B cell (primary cell): ENCODE results near the gene SYNE1. TPM values are rescaled to one million over a fixed set of nuclear protein-coding genes. Genes with fewer than 3 reads are reported as not detected.

ENCODE experiments used
- ATAC-seq: fragments of 200-7000 bp; cut with Tn5 transposase; one replicate; pipeline ENCODE4 v1.10.0; 2021; ENCODE audit warnings: low read depth, mild to moderate bottlenecking, moderate number of reproducible peaks, moderate library complexity
- CTCF ChIA-PET: fragments of 350-600 bp; sonication (Branson Sonifier 250); formaldehyde crosslinking; loops from one replicate; lab custom pipeline; 2021; ENCODE audit warnings: antibody characterized with exemption, inconsistent platforms; lab: Charles Lee
- POLR2A ChIA-PET: fragments of 350-600 bp; sonication (Branson Sonifier 250); formaldehyde crosslinking; loops from one replicate; lab custom pipeline; 2021; ENCODE audit warnings: antibody characterized with exemption; lab: Charles Lee
- DNase-seq: peaks from one replicate; pipeline ENCODE4 v3.0.0; 2013
- H2AFZ ChIP-seq: 2 replicates; pipeline ENCODE4 v1.6.1; 2012; ENCODE audit warnings: mild to moderate bottlenecking, low read depth, low read length; ENCODE audit not compliant: insufficient read depth, poor library complexity, severe bottlenecking
- H3K27ac ChIP-seq, 2 donors: 1 replicate in 1 of 2; 2 replicates in 1 of 2; pipeline ENCODE4 v1.5.1; 2012 to 2013; ENCODE audit warnings: low read length in 2 of 2, mild to moderate bottlenecking in 2 of 2, moderate library complexity in 1 of 2
- H3K27me3 ChIP-seq, 4 experiments: fragments of 200-600 bp in 1 of 4; sonication (generic) in 1 of 4; replicated peaks in 1 of 4; 1 replicate in 2 of 4; 2 replicates in 2 of 4; pipeline versions ENCODE4 v1.6.1 to v1.7.0; 2013 to 2016; ENCODE audit warnings: low read length in 3 of 4, mild to moderate bottlenecking in 2 of 4, mixed read lengths in 1 of 4, moderate library complexity in 1 of 4; ENCODE audit not compliant: insufficient read depth in 4 of 4, control insufficient read depth in 3 of 4; ENCODE audit errors: control extremely low read depth in 1 of 4
- H3K36me3 ChIP-seq, 2 experiments: replicated peaks in 1 of 2; 1 replicate in 1 of 2; 2 replicates in 1 of 2; pipeline versions ENCODE4 v1.6.1 to v1.7.1; 2013; ENCODE audit warnings: low read length in 1 of 2; ENCODE audit not compliant: insufficient read depth in 2 of 2, control insufficient read depth in 1 of 2; ENCODE audit errors: control extremely low read depth in 1 of 2, extremely low read depth in 1 of 2
- H3K4me1 ChIP-seq, 2 donors: fragments of 200-600 bp in 1 of 2; sonication (generic) in 1 of 2; 1 replicate in 1 of 2; 2 replicates in 1 of 2; pipeline versions ENCODE4 v1.5.1 to v1.6.1; 2013 to 2017; ENCODE audit warnings: low read length in 2 of 2; ENCODE audit not compliant: control insufficient read depth in 2 of 2, insufficient read depth in 2 of 2
- H3K4me2 ChIP-seq: replicated peaks from 2 replicates; pipeline ENCODE3; 2012; ENCODE audit warnings: mild to moderate bottlenecking, low read depth, low read length; ENCODE audit not compliant: poor library complexity, severe bottlenecking
- H3K4me3 ChIP-seq, 5 experiments: fragments of 200-600 bp in 1 of 5; sonication (generic) in 1 of 5; 1 replicate in 3 of 5; 2 replicates in 2 of 5; pipeline versions ENCODE4 v1.5.1 to v1.7.0; 2011 to 2016; ENCODE audit warnings: low read length in 4 of 5, mild to moderate bottlenecking in 4 of 5, low read depth in 2 of 5, control low read depth in 1 of 5, moderate library complexity in 1 of 5; ENCODE audit not compliant: insufficient read depth in 1 of 5; ENCODE audit errors: control extremely low read depth in 1 of 5, extremely low read depth in 1 of 5
- H3K79me2 ChIP-seq: fragments of 200-600 bp; sonication (generic); one replicate; pipeline ENCODE4 v1.6.0; 2016; ENCODE audit warnings: low read length; ENCODE audit not compliant: control insufficient read depth, insufficient read depth
- H3K9ac ChIP-seq: fragments of 200-600 bp; sonication (generic); 2 replicates; pipeline ENCODE4 v1.6.1; 2017; ENCODE audit warnings: mild to moderate bottlenecking, low read length, moderate library complexity
- H3K9me3 ChIP-seq, 3 donors: one replicate each; pipeline versions ENCODE4 v1.6.1 to v1.7.1; 2013; ENCODE audit warnings: low read length in 2 of 3; ENCODE audit not compliant: control insufficient read depth in 2 of 3, insufficient read depth in 1 of 3; ENCODE audit errors: control extremely low read depth in 1 of 3
- H4K20me1 ChIP-seq: 2 replicates; pipeline ENCODE4 v1.6.0; 2012; ENCODE audit warnings: mild to moderate bottlenecking, low read length; ENCODE audit not compliant: insufficient read depth, control insufficient read depth, poor library complexity, severe bottlenecking
- H3K27ac Mint-ChIP-seq: one replicate; pipeline ENCODE4 v1.8.0; 2021; ENCODE audit warnings: mixed read lengths
- H3K27me3 Mint-ChIP-seq: one replicate; pipeline ENCODE4 v1.8.0; 2021; ENCODE audit warnings: mixed read lengths
- H3K4me1 Mint-ChIP-seq: one replicate; pipeline ENCODE4 v1.8.0; 2021; ENCODE audit warnings: mixed read lengths
- H3K4me3 Mint-ChIP-seq: one replicate; pipeline ENCODE4 v1.8.0; 2021; ENCODE audit warnings: mixed read lengths
- H3K9me3 Mint-ChIP-seq: one replicate; pipeline ENCODE4 v1.8.0; 2022; ENCODE audit warnings: mixed read lengths; ENCODE audit not compliant: insufficient read depth
- CTCF ChIP-seq: fragments of 200-600 bp; IDR thresholded peaks from one replicate; pipeline ENCODE4 v1.8.0; 2022; ENCODE audit warnings: antibody characterized with exemption, mild to moderate bottlenecking
- EZH2 ChIP-seq: IDR thresholded peaks from 2 replicates; pipeline ENCODE4 v1.6.1; 2012; ENCODE audit warnings: borderline replicate concordance, low read depth, mild to moderate bottlenecking, moderate library complexity, low read length; ENCODE audit not compliant: insufficient read depth, poor library complexity, severe bottlenecking
- WGBS: methylation state at CpG from one replicate; pipeline ENCODE4 v1.1.5; 2013; ENCODE audit warnings: missing lambda C conversion rate; ENCODE audit not compliant: insufficient coverage; 5-methylcytosine and 5-hydroxymethylcytosine counted together
- intact Hi-C: fragments of 100-400 bp; cut with micrococcal nuclease; formaldehyde crosslinking; loops from one replicate; pipeline ENCODE4 v1.10.0; 2022
- polyA plus RNA-seq: library from polyadenylated mRNA; depleted of rRNA; stranded (reverse); fragments of >200 nt; gene quantifications from 2 replicates; pipeline ENCODE4 v1.2.3, GENCODE V29; 2012
- total RNA-seq, 2 donors: library from RNA; stranded (reverse); fragments of 120-200 nt in 1 of 2; gene quantifications; 1 replicate in 1 of 2; 2 replicates in 1 of 2; pipeline versions ENCODE4 v1.2.3 to v1.2.4, GENCODE V29; 2013 to 2022

Gene SYNE1
- total and polyA plus RNA-seq, 2 donors (not counting 1 experiment from before 2014, with no cell fraction given), result 49.2 to 108 TPM

- H3K4me2 ChIP-seq, result no peak overlapping the region
- H3K4me3 Mint-ChIP-seq, result no peak overlapping the region
- H3K4me1 Mint-ChIP-seq, result no peaks in the 10 kb centered on the region
- H3K36me3 ChIP-seq, result no peaks in the 10 kb centered on the region
- H3K27me3 ChIP-seq, result no peaks in the 10 kb centered on the region
- H3K27ac ChIP-seq, result no peak overlapping the region
- no peaks in the 10 kb centered on the region for H3K9me3 ChIP-seq
- POLR2A ChIA-PET, result no interaction called here
- no peak for DNase-seq
- H4K20me1 ChIP-seq, result no peaks in the 10 kb centered on the region
- no peaks in the 10 kb centered on the region for H3K9me3 Mint-ChIP-seq
- TF ChIP-seq EZH2 (no peak), CTCF (no peak)
- no peak for ATAC-seq
- peaks cover 6% of the 10 kb centered on the region for H3K27me3 Mint-ChIP-seq
- H3K4me3 ChIP-seq, result no peak overlapping the region
- CTCF ChIA-PET, result no interaction called here
- H3K4me1 ChIP-seq, result no peaks in the 10 kb centered on the region
- no peak overlapping the region for H3K9ac ChIP-seq
- intact Hi-C loops, result no loop called here
- H3K79me2 ChIP-seq, result no peaks in the 10 kb centered on the region
- no peak overlapping the region for H3K27ac Mint-ChIP-seq
- 44% methylated on average over 1 of the region's 4 CpGs for WGBS
- no peak overlapping the region for H2AFZ ChIP-seq
Measured at GRCh38 chr6:152595499-152595898, 41.7 kb downstream of the SYNE1 start.

- DNase-seq, result no peak
- Histone ChIP-seq H3K79me2 (no peaks in the 10 kb centered on the region), H2AFZ (no peak overlapping the region), H3K4me2 (no peak overlapping the region), H3K27ac (no peak overlapping the region), H3K9ac (no peak overlapping the region), H3K9me3 (no peaks in the 10 kb centered on the region), H3K27me3 (no peaks in the 10 kb centered on the region), H4K20me1 (no peaks in the 10 kb centered on the region), H3K36me3 (no peaks in the 10 kb centered on the region), H3K4me3 (no peak overlapping the region), H3K4me1 (no peaks in the 10 kb centered on the region)
- no peak for ATAC-seq
- Mint-ChIP-seq H3K4me1 (no peaks in the 10 kb centered on the region), H3K27ac (no peak overlapping the region), H3K27me3 (peaks cover 6% of the 10 kb centered on the region), H3K9me3 (no peaks in the 10 kb centered on the region), H3K4me3 (no peak overlapping the region)
- 100% methylated on average over 1 of the region's 1 CpG for WGBS
- ChIA-PET POLR2A (no interaction called here), CTCF (no interaction called here)
- intact Hi-C loops, result no loop called here
- TF ChIP-seq EZH2, result no peak
- TF ChIP-seq CTCF, result no peak
Measured at GRCh38 chr6:152594701-152595100, 42.5 kb downstream of the SYNE1 start.
